Ishikawa (cell line): ENCODE results near the gene NR2F1-AS1.

Source experiments
- CEBPB ChIP-seq: IDR thresholded peaks from 2 replicates; pipeline ENCODE4 v1.6.1; 2012
- CREB1 ChIP-seq: IDR thresholded peaks from 2 replicates; pipeline ENCODE4 v1.6.1; 2012; ENCODE audit warnings: low read depth
- EGR1 ChIP-seq: IDR thresholded peaks from 2 replicates; pipeline ENCODE4 v1.6.1; 2012
- EP300 ChIP-seq: IDR thresholded peaks from 2 replicates; pipeline ENCODE4 v1.6.1; 2012; ENCODE audit warnings: borderline replicate concordance
- FOXM1 ChIP-seq: IDR thresholded peaks from 2 replicates; pipeline ENCODE4 v1.6.1; 2012; ENCODE audit warnings: low read depth, borderline replicate concordance
- MAX ChIP-seq: IDR thresholded peaks from 2 replicates; pipeline ENCODE4 v1.6.1; 2012
- RAD21 ChIP-seq: IDR thresholded peaks from 2 replicates; pipeline ENCODE4 v1.6.1; 2012; ENCODE audit warnings: low read depth
- REST ChIP-seq: IDR thresholded peaks from 2 replicates; pipeline ENCODE4 v1.6.1; 2012; ENCODE audit warnings: low read depth, mild to moderate bottlenecking
- TAF1 ChIP-seq: IDR thresholded peaks from 2 replicates; pipeline ENCODE4 v1.6.1; 2012; ENCODE audit warnings: low read depth, mild to moderate bottlenecking
- TCF12 ChIP-seq: IDR thresholded peaks from 2 replicates; pipeline ENCODE4 v1.6.1; 2012; ENCODE audit warnings: low read depth
- TEAD4 ChIP-seq: IDR thresholded peaks from 2 replicates; pipeline ENCODE4 v1.6.1; 2012
- YY1 ChIP-seq: IDR thresholded peaks from 2 replicates; pipeline ENCODE4 v1.6.1; 2012; ENCODE audit warnings: low read depth
- ZBTB7A ChIP-seq: IDR thresholded peaks from 2 replicates; pipeline ENCODE4 v1.6.1; 2012; ENCODE audit warnings: low read depth

GRCh38 chr5:93585767-93586385 lies 4.9 kb upstream of the NR2F1-AS1 start:
- no peak for TF ChIP-seq YY1
- TF ChIP-seq EP300 = no peak
- TF ChIP-seq CEBPB = no peak
- TF ChIP-seq TCF12 = no peak
- TF ChIP-seq CREB1 = no peak
- TF ChIP-seq EGR1 = no peak
- no peak for TF ChIP-seq REST
- no peak for TF ChIP-seq TEAD4
- no peak for TF ChIP-seq RAD21
- TF ChIP-seq TAF1 = no peak
- no peak for TF ChIP-seq MAX
- no peak for TF ChIP-seq ZBTB7A
- TF ChIP-seq FOXM1 = no peak
